Choroid plexus epithelial cell (primary cell): Measurements from ENCODE around the gene OR2V2.
A peak's percentile ranks its signal among the peaks of the same experiment; 100 is the strongest.

Experiments used
- DNase-seq: peaks from one replicate; pipeline ENCODE4 v3.0.0-alpha.2; 2010; ENCODE audit warnings: low read depth
- H3K4me3 ChIP-seq: 2 replicates; pipeline ENCODE4 v1.5.1; 2011; ENCODE audit warnings: low read depth, mild to moderate bottlenecking, control low read depth, low read length, moderate library complexity
- TF ChIP-seq, protein P1 (sequence below): conservative IDR thresholded peaks from 2 replicates; pipeline ENCODE4 v1.5.1; 2011; ENCODE audit warnings: low read depth, mild to moderate bottlenecking, control low read depth, inconsistent platforms, low read length, moderate library complexity

Gene OR2V2

DNA sequence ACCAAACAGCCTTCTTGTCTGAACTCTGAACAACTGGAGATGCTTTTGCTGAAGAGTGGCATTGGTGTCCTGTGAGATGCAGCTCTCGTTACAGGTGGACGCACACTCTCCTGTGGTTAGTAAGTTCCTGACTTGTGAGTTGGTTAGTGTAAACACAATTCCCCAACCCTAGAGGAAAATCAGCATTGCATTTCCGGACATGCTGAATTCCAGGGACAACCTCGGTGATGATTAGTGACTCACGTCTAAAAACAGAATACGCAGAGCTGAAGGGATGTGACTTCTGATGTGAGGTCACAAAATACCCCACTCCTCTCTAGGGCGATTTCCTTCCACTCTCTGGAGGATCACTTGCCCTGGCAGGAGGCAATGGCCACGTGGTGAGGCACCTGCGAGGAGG lies 5.0 kb downstream of the OR2V2 start:
- H3K4me3 ChIP-seq = no peak overlapping the region
- DNase-seq = no peak

DNA sequence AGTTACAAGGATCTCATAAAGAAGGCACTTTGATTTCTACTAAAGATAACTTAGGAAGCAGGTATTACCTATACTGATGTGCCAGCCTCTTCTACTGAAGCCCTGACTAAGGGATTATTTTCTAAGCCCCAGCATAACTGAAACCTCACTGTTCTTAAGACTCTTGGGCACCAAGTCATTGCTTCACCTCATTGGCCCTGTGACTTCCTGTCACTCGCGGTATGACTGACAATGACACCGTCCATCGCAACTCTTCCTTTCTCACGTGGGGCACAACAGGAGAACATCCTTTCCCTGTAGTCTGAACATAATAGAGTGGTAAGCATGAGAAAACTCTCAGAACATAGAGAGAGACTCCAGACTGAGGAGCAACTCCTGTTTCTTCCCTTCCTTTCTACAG lies 6.4 kb downstream of the OR2V2 start:
- no peak overlapping the region for H3K4me3 ChIP-seq
- DNase-seq = no peak
- TF ChIP-seq, protein P1, sequence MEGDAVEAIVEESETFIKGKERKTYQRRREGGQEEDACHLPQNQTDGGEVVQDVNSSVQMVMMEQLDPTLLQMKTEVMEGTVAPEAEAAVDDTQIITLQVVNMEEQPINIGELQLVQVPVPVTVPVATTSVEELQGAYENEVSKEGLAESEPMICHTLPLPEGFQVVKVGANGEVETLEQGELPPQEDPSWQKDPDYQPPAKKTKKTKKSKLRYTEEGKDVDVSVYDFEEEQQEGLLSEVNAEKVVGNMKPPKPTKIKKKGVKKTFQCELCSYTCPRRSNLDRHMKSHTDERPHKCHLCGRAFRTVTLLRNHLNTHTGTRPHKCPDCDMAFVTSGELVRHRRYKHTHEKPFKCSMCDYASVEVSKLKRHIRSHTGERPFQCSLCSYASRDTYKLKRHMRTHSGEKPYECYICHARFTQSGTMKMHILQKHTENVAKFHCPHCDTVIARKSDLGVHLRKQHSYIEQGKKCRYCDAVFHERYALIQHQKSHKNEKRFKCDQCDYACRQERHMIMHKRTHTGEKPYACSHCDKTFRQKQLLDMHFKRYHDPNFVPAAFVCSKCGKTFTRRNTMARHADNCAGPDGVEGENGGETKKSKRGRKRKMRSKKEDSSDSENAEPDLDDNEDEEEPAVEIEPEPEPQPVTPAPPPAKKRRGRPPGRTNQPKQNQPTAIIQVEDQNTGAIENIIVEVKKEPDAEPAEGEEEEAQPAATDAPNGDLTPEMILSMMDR = no peak

More for the DNA sequence above, 5.0 kb downstream of the OR2V2 start:
- TF ChIP-seq, protein P1 = no peak

- no peak for DNase-seq
- H3K4me3 ChIP-seq = no peak overlapping the region
- TF ChIP-seq, protein P1 = no peak
Observed at GRCh38 chr5:181156758-181157157, 9.4 kb downstream of the OR2V2 start.

- no peak for DNase-seq
- H3K4me3 ChIP-seq = no peak overlapping the region
- TF ChIP-seq, protein P1 = no peak
Observed at GRCh38 chr5:181158869-181159268, 11.5 kb downstream of the OR2V2 start.

DNA sequence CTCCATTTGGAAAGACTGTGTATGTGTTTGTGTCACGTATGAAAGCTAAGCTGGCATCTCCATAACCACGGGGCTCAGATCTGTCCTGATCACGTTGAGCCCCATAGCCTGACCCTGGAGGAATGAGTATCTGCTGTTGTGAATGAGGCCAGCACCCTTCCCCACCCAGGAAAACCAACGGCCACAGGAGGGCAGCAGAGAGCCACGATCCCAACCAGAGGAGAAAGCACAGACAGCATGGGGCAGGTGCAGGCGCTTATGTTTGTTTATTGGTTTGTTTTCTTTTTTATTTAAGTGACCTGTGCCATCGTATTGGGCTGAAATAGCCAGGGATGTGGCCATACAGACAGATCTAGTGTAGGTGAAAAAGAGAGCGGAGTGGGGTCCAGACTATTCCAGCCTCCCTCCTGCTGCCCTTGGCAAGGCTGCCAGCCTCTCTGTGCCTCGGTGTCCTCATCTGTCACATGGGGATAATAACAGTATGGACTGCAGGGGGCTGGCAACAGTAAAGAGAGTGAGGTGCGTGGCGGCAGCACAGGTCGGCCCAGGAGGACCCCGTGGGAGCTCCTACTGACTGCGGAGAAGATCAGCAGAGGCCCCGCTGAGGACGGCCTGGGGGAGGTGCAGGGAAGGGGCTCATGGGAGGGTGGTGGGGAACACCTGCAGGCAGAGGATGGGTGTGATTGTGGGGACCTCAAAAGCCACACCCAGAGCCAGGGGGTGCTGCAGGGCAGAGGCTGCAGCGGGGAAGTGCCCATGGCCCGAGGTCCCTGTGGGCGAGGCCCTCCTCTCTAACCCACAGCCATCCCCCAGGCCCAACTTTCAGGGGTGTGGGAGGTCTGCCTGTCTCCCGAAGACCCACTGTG lies 12.1 kb downstream of the OR2V2 start:
- TF ChIP-seq, protein P1 = peak; percentile 94
- peak; percentile 84 for DNase-seq
- no peak overlapping the region for H3K4me3 ChIP-seq

DNA sequence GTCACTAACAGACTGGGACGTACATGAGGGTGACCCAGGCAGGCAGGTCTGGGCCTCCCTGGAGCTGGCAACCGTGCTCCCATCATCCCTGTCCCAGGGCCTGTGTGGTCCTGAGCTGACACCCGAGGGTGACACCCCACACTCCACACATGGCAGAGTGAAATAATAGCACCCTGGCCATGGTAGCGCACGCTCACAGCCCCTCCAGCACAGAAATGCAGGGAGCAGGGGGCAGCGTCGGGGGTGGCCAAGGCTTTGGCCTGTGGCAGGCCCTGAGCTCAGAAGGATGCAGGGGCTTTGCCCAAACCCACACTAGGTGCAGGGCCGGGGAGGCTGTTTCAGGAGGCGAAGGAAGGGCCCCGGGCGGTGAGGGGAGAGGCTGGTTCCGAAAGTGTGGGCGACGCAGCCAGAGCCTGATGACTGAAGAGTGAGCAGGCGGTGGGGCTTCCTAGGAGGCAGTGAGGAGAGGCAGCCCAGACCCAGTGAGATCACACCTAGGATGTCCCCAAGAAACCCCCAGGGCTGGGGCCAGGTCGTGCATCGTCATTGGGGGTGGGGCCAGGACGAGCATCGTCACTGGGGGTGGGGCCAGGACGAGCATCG lies 12.9 kb downstream of the OR2V2 start:
- H3K4me3 ChIP-seq = peak overlapping the region; percentile 56
- DNase-seq = peak; percentile 53
- TF ChIP-seq, protein P1 = no peak

- peak overlapping the region; percentile 56 for H3K4me3 ChIP-seq
- DNase-seq = peak; percentile 80
Observed at GRCh38 chr5:181160755-181161533, 13.6 kb downstream of the OR2V2 start.
